HG03558 (cell line): ENCODE measurements around the gene IL13.
"Not testable (repeated sequence)": the region's sequence is repeated elsewhere in the genome, so short reads cannot be mapped to it uniquely, and the experiment has no call there.

Experiments used
- ATAC-seq: cut with Tn5 transposase; IDR thresholded peaks from one replicate; pipeline ENCODE4 v1.9.1; 2021; ENCODE audit warnings: moderate number of reproducible peaks; ENCODE audit not compliant: unreplicated experiment; ENCODE audit errors: extremely low read depth

IL13 gene

GRCh38 chr5:132686193-132686592 lies 28.2 kb downstream of the IL13 start:
- ATAC-seq = no peak

GRCh38 chr5:132687995-132688394 lies 30.0 kb downstream of the IL13 start:
- ATAC-seq = no peak

- ATAC-seq = no peak
Observed at GRCh38 chr5:132688536-132689339, 30.8 kb downstream of the IL13 start.

GRCh38 chr5:132689513-132689912 lies 31.5 kb downstream of the IL13 start:
- ATAC-seq = no peak

GRCh38 chr5:132690156-132690555 lies 32.2 kb downstream of the IL13 start:
- no peak for ATAC-seq

- ATAC-seq = not testable (repeated sequence)
Observed at GRCh38 chr5:132691755-132692631, 34.0 kb downstream of the IL13 start.

GRCh38 chr5:132692632-132692967 lies 34.6 kb downstream of the IL13 start:
- no peak for ATAC-seq

GRCh38 chr5:132695956-132696355 lies 38.0 kb downstream of the IL13 start:
- ATAC-seq = no peak

GRCh38 chr5:132704875-132705274 lies 46.9 kb downstream of the IL13 start:
- no peak for ATAC-seq

- no peak for ATAC-seq
Observed at GRCh38 chr5:132708645-132709044, 50.7 kb downstream of the IL13 start.
